Measurements from ENCODE around the gene GPR107. TPM values are rescaled to one million over a fixed set of nuclear protein-coding genes. Genes with fewer than 3 reads are reported as not detected.
"Not testable (repeated sequence)": the region's sequence is repeated elsewhere in the genome, so short reads cannot be mapped to it uniquely, and the experiment has no call there.

The GPR107 gene
- 23.1 and 24.9 TPM in 2 replicates for total RNA-seq

- Mint-ChIP-seq H3K4me1 (ENCODE audit: low read depth) (peaks cover 34% of the 10 kb centered on the region), H3K36me3 (ENCODE audit: low read depth) (peaks cover 12% of the 10 kb centered on the region), H3K27ac (peak within 1 kb of the TSS; percentile 92), H3K9me3 (no peaks in the 10 kb centered on the region), H3K27me3 (ENCODE audit: insufficient read depth) (no peaks in the 10 kb centered on the region), H3K4me3 (peak within 1 kb of the TSS; percentile 96)
- intact Hi-C loops (cut with micrococcal nuclease), result loop anchor here (1.0 to 2.0 kb wide), 3 partner anchors 8 to 167 kb away; no protein-coding TSS in a partner anchor
- DNase-seq (ENCODE audit: low spot score), result peak; percentile 77
Observed at GRCh38 chr9:130053504-130054324, at the start of gene GPR107. Gene GPR107, plus strand, starts transcription at chr9:130053906. Its CDS starts 27 bp downstream, at chr9:130053933.

- no peaks in the 10 kb centered on the region for H3K9me3 Mint-ChIP-seq
- peak overlapping the region; percentile 29 for H3K27ac Mint-ChIP-seq
- H3K4me1 Mint-ChIP-seq (ENCODE audit: low read depth), result peaks cover 51% of the 10 kb centered on the region
- no peaks in the 10 kb centered on the region for H3K27me3 Mint-ChIP-seq (ENCODE audit: insufficient read depth)
- DNase-seq (ENCODE audit: low spot score), result no peak
- no peak overlapping the region for H3K4me3 Mint-ChIP-seq
- peaks cover 31% of the 10 kb centered on the region for H3K36me3 Mint-ChIP-seq (ENCODE audit: low read depth)
- intact Hi-C loops (cut with micrococcal nuclease), result no loop called here
Observed at GRCh38 chr9:130003943-130004552, 49.7 kb upstream of the GPR107 start.

- not testable (repeated sequence) for H3K4me3 Mint-ChIP-seq
Observed at GRCh38 chr9:130006952-130007351, 46.8 kb upstream of the GPR107 start.

GRCh38 chr9:130008538-130008937 lies 45.2 kb upstream of the GPR107 start:
- Mint-ChIP-seq H3K36me3 (ENCODE audit: low read depth) (peaks cover 30% of the 10 kb centered on the region), H3K4me1 (ENCODE audit: low read depth) (peaks cover 67% of the 10 kb centered on the region), H3K4me3 (no peak overlapping the region)

More at GRCh38 chr9:130006952-130007351, 46.8 kb upstream of the GPR107 start:
- intact Hi-C loops (cut with micrococcal nuclease), result loop anchor here (1.0 kb wide), 3 partner anchors 9 to 23 kb away; no protein-coding TSS in a partner anchor
- Mint-ChIP-seq H3K36me3 (ENCODE audit: low read depth) (peaks cover 34% of the 10 kb centered on the region), H3K4me1 (ENCODE audit: low read depth) (peaks cover 61% of the 10 kb centered on the region), H3K27ac (peak overlapping the region; percentile 87)
- H3K27me3 Mint-ChIP-seq (ENCODE audit: insufficient read depth); DNase-seq (ENCODE audit: low spot score); H3K9me3 Mint-ChIP-seq: not testable (repeated sequence)

DNA sequence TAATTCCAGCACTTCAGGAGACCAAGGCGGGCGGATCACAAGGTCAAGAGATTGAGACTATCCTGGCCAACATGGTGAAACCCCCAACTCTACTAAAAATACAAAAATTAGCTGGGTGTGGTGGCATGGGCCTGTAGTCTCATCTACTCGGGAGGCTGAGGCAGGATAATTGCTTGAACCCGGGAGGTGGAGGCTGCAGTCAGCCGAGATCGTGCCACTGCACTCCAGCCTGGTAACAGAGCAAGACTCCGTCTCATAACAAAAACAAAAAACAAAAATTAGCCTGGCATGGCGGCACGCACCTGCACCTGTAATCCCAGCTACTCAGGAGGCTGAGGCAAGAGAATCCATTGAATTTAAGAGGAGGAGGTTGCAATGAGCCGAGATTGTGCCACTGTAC lies 44.2 kb upstream of the GPR107 start:
- H3K9me3 Mint-ChIP-seq; DNase-seq (ENCODE audit: low spot score); H3K27me3 Mint-ChIP-seq (ENCODE audit: insufficient read depth); intact Hi-C loops (cut with micrococcal nuclease): not testable (repeated sequence)
- Mint-ChIP-seq H3K27ac (peak overlapping the region; percentile 97), H3K36me3 (ENCODE audit: low read depth) (peaks cover 35% of the 10 kb centered on the region), H3K4me3 (peak overlapping the region; percentile 48), H3K4me1 (ENCODE audit: low read depth) (peaks cover 72% of the 10 kb centered on the region)

More at GRCh38 chr9:130008538-130008937, 45.2 kb upstream of the GPR107 start:
- no peak for DNase-seq (ENCODE audit: low spot score)
- Mint-ChIP-seq H3K9me3 (peaks cover 6% of the 10 kb centered on the region), H3K27me3 (ENCODE audit: insufficient read depth) (no peaks in the 10 kb centered on the region), H3K27ac (peak overlapping the region; percentile 87)
- intact Hi-C loops (cut with micrococcal nuclease), result no loop called here

DNA sequence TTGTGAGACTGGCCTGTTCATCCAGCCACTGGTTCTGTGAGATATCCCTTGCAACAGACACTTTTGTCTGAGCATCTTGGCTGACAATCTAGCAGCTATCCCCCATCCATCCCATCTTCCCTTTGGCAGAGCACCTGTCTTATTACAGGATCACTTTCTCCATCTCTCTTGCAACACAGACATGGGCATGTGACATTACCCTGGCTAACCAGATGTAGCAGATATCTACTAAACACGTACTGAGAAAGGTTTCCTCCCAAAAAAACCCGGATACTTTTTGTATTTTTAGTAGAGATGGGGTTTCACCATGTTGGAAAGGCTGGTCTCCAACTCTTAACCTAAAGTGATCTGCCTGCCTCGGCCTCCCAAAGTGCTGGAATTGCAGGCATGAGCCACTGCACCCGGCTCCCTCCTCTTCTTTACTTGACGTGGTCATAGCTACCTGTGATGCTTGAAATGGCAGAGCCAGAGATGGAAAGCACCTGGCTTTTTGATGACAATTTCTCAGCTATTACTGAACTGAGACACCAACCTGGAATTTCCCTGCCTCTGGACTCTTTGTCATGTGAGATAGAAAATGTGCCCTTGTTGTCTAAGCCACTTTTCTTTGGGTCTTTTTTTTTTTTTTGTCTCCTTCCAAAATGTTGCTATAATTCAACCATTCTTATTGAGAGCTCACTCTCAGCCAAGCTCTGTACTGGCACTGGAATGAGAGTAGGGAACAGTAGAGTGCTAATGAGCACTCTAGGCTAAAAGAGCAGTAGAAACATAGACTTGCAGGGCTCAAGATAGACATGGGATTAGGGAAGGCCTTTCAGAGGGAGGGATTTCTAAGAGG lies 43.3 kb upstream of the GPR107 start:
- intact Hi-C loops (cut with micrococcal nuclease), result loop anchor here (1.0 kb wide), 1 partner anchor 18 kb away; no protein-coding TSS in a partner anchor
- Mint-ChIP-seq H3K36me3 (ENCODE audit: low read depth) (peaks cover 37% of the 10 kb centered on the region), H3K27me3 (ENCODE audit: insufficient read depth) (no peaks in the 10 kb centered on the region), H3K4me1 (ENCODE audit: low read depth) (peaks cover 72% of the 10 kb centered on the region), H3K27ac (peak overlapping the region; percentile 97), H3K9me3 (peaks cover 9% of the 10 kb centered on the region), H3K4me3 (peak overlapping the region; percentile 48)
- DNase-seq (ENCODE audit: low spot score), result peak; percentile 44

DNA sequence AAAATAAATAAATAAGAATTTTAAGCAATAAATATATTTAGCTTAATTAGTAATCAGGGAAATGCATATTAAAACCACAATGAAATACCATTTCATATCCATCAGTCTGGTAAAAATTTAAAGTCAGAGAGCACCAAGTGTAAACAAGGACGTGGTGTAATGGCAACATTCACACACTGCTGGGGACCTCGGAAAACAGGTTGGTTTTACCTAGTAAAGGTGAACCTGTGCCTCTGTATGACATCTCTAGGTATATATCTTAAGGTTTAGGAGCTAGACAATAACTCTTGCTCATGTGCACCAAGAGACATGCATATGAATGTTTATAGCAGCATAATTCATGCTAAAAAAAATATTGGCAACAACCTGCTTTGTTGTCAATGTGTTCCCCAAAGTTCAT lies 40.4 kb upstream of the GPR107 start:
- Mint-ChIP-seq H3K36me3 (ENCODE audit: low read depth) (peaks cover 48% of the 10 kb centered on the region), H3K27ac (no peak overlapping the region), H3K27me3 (ENCODE audit: insufficient read depth) (no peaks in the 10 kb centered on the region)

DNA sequence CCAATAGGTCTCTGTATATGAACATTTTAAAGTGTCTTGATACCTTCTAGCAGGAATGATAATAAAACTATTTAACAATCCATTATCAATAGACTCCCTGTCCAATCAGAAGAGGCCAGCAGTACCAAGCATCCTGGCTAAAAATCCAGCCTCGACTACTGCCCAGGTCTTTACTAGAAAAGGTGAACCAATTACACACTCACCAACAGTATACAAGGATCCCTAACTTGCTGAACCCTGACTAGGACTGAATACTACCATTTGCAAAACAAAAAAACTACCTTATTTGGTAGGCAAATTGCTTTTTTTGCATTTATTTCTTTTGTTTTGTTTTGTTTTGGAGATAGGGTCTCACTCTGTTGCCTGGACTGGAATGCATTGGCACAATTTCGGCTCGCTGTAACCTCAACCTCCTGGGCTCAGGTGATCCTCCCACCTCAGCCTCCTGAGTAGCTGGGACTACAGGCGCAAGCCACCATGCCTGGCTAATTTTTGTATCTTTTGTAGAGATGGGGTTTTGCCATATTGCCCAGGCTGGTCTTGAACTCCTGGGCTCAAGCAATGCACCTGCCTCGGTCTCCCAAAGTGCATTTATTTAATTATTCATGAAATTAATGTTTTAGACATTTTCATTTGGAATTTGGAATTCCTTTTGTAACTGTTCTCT lies 38.2 kb upstream of the GPR107 start:
- Mint-ChIP-seq H3K9me3 (peaks cover 18% of the 10 kb centered on the region), H3K4me3 (no peak overlapping the region), H3K27ac (no peak overlapping the region), H3K36me3 (ENCODE audit: low read depth) (peaks cover 45% of the 10 kb centered on the region), H3K27me3 (ENCODE audit: insufficient read depth) (no peaks in the 10 kb centered on the region), H3K4me1 (ENCODE audit: low read depth) (peaks cover 65% of the 10 kb centered on the region)
- no peak for DNase-seq (ENCODE audit: low spot score)
- intact Hi-C loops (cut with micrococcal nuclease), result loop anchor here (1.0 kb wide), 5 partner anchors 8 to 127 kb away; no protein-coding TSS in a partner anchor

More for the DNA sequence above, 40.4 kb upstream of the GPR107 start:
- DNase-seq (ENCODE audit: low spot score), result no peak
- Mint-ChIP-seq H3K4me3 (no peak overlapping the region), H3K9me3 (peaks cover 18% of the 10 kb centered on the region), H3K4me1 (ENCODE audit: low read depth) (peaks cover 71% of the 10 kb centered on the region)
- intact Hi-C loops (cut with micrococcal nuclease), result no loop called here

DNA sequence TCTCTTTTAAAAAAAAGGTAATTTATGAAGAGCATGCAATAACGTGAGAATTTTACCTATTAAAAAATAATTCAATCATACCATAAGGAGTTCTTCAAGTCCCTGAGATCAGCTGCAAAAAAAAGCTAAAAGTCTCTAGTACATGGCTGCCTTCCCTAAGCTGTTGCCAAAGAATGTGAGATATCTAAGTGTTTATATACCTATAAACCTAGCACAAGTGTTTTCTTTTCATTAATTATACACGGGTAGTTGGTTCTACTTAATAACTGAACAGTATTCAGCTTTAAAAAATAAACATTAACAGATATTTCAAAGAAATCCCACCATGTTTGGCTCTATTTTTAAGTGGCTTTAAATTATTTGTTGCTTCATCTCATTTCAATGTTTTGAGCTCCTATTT lies 36.6 kb upstream of the GPR107 start:
- no peak for DNase-seq (ENCODE audit: low spot score)
- Mint-ChIP-seq H3K4me3 (peak overlapping the region; percentile 66), H3K36me3 (ENCODE audit: low read depth) (peaks cover 38% of the 10 kb centered on the region)

GRCh38 chr9:130017510-130017909 lies 36.2 kb upstream of the GPR107 start:
- H3K36me3 Mint-ChIP-seq (ENCODE audit: low read depth), result peaks cover 36% of the 10 kb centered on the region
- peaks cover 12% of the 10 kb centered on the region for H3K9me3 Mint-ChIP-seq
- DNase-seq (ENCODE audit: low spot score); intact Hi-C loops (cut with micrococcal nuclease); H3K27me3 Mint-ChIP-seq (ENCODE audit: insufficient read depth); H3K4me3 Mint-ChIP-seq: not testable (repeated sequence)
- peak overlapping the region; percentile 95 for H3K27ac Mint-ChIP-seq
- peaks cover 64% of the 10 kb centered on the region for H3K4me1 Mint-ChIP-seq (ENCODE audit: low read depth)

More for the DNA sequence above, 36.6 kb upstream of the GPR107 start:
- Mint-ChIP-seq H3K4me1 (ENCODE audit: low read depth) (peaks cover 64% of the 10 kb centered on the region), H3K27ac (peak overlapping the region; percentile 95), H3K27me3 (ENCODE audit: insufficient read depth) (no peaks in the 10 kb centered on the region), H3K9me3 (peaks cover 14% of the 10 kb centered on the region)
- intact Hi-C loops (cut with micrococcal nuclease), result no loop called here

- Mint-ChIP-seq H3K9me3 (peaks cover 12% of the 10 kb centered on the region), H3K4me1 (ENCODE audit: low read depth) (peaks cover 64% of the 10 kb centered on the region), H3K36me3 (ENCODE audit: low read depth) (peaks cover 39% of the 10 kb centered on the region), H3K27me3 (ENCODE audit: insufficient read depth) (no peaks in the 10 kb centered on the region), H3K4me3 (no peak overlapping the region), H3K27ac (peak overlapping the region; percentile 73)
- intact Hi-C loops (cut with micrococcal nuclease), result no loop called here
- no peak for DNase-seq (ENCODE audit: low spot score)
Observed at GRCh38 chr9:130018265-130018664, 35.4 kb upstream of the GPR107 start.

- intact Hi-C loops (cut with micrococcal nuclease), result loop anchor here (1.0 kb wide), 1 partner anchor 9 kb away; no protein-coding TSS in a partner anchor
- Mint-ChIP-seq H3K36me3 (ENCODE audit: low read depth) (peaks cover 33% of the 10 kb centered on the region), H3K27me3 (ENCODE audit: insufficient read depth) (no peaks in the 10 kb centered on the region), H3K9me3 (peaks cover 8% of the 10 kb centered on the region), H3K4me1 (ENCODE audit: low read depth) (peaks cover 79% of the 10 kb centered on the region), H3K4me3 (peak overlapping the region; percentile 4), H3K27ac (peak overlapping the region; percentile 89)
- no peak for DNase-seq (ENCODE audit: low spot score)
Observed at GRCh38 chr9:130020618-130021017, 33.1 kb upstream of the GPR107 start.

Measured in activated T-helper 1 cell treated with anti-CD3 and anti-CD28 coated beads, Interleukin-12 subunit alpha, Interleukin-12 subunit beta, Interleukin-2, Interleukin-4 antibody, amounts not matched to agents 30 ng/mL and 10 ng/mL and 1 ng/mL, durations not matched to agents 14 hours and 24 hours and 36 hours (primary cell).